ENCODE results near the gene GPR35. TPM values are rescaled to one million over a fixed set of nuclear protein-coding genes. Genes with fewer than 3 reads are reported as not detected.

GPR35 gene, protein sequence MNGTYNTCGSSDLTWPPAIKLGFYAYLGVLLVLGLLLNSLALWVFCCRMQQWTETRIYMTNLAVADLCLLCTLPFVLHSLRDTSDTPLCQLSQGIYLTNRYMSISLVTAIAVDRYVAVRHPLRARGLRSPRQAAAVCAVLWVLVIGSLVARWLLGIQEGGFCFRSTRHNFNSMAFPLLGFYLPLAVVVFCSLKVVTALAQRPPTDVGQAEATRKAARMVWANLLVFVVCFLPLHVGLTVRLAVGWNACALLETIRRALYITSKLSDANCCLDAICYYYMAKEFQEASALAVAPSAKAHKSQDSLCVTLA
- 1 to 10 TPM; 1.3 to 7.8 (median 3.5) TPM for total RNA-seq
- polyA plus RNA-seq, result 10 to 100 TPM; 28.2 to 76.6 (median 33.0) TPM

GRCh38 chr2:240624950-240625621, at the start of gene GPR35:
GPR35 (plus strand) TSS chr2:240625480; CDS start chr2:240629953, 4,473 bp downstream.
- Histone ChIP-seq H3K27me3 (peaks cover 0 to 7% (median 0%) of the 10 kb centered on the region in 3 donors), H3K4me3 (no peak within 1 kb of the TSS), H3K36me3 (no peaks in the 10 kb centered on the region), H3K4me1 (no peaks in the 10 kb centered on the region), H3K27ac (no peak within 1 kb of the TSS), H3K9me3 (no peaks in the 10 kb centered on the region)
- TF ChIP-seq POLR2A (IDR thresholded peaks at IDR 0.05) (no peak), CTCF (IDR thresholded peaks at IDR 0.05) (no peak), POLR2AphosphoS5 (IDR thresholded peaks at IDR 0.05) (no peak), EP300 (IDR thresholded peaks at IDR 0.05) (no peak)
- intact Hi-C loops (cut with DNase I), result no loop called here
- peak; percentile 66 for DNase-seq
- 34 to 37% methylated on average over 23 of the region's 23 CpGs for WGBS, 2 donors

DNA sequence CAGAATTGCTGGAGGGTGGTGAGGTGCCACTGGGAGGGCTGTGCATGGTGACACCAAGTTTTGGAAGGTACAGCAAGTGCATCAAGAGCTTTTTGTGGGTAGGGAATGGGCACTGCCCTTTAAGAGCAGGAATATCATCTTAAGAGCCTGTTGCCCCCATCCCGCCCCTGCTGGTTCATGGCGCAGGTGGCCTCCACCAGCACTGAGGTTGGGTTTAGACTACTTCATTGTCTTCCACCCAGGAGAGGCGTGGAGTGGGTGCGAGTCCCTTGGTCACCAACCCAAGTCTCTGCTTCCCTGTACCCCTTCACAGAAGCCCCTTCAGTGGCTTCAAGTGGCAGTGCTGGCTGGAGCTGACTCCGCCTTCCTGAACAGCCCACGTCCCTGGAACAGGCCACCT, 49.2 kb upstream of the GPR35 start:
- TF ChIP-seq CTCF (IDR thresholded peaks at IDR 0.05) (no peak), POLR2AphosphoS5 (IDR thresholded peaks at IDR 0.05) (no peak), EP300 (IDR thresholded peaks at IDR 0.05) (no peak), POLR2A (IDR thresholded peaks at IDR 0.05) (no peak)
- Histone ChIP-seq H3K36me3 (peaks cover 8 to 65% (median 35%) of the 10 kb centered on the region in 4 donors), H3K27me3 (no peaks in the 10 kb centered on the region), H3K4me1 (peaks cover 0 to 19% (median 16%) of the 10 kb centered on the region in 4 donors), H3K9me3 (no peaks in the 10 kb centered on the region), H3K27ac (no peak overlapping the region), H3K4me3 (no peak overlapping the region)
- DNase-seq, result no peak
- WGBS, 2 donors, result 78 to 89% methylated on average over 6 of the region's 6 CpGs
- intact Hi-C loops (cut with DNase I), result no loop called here

DNA sequence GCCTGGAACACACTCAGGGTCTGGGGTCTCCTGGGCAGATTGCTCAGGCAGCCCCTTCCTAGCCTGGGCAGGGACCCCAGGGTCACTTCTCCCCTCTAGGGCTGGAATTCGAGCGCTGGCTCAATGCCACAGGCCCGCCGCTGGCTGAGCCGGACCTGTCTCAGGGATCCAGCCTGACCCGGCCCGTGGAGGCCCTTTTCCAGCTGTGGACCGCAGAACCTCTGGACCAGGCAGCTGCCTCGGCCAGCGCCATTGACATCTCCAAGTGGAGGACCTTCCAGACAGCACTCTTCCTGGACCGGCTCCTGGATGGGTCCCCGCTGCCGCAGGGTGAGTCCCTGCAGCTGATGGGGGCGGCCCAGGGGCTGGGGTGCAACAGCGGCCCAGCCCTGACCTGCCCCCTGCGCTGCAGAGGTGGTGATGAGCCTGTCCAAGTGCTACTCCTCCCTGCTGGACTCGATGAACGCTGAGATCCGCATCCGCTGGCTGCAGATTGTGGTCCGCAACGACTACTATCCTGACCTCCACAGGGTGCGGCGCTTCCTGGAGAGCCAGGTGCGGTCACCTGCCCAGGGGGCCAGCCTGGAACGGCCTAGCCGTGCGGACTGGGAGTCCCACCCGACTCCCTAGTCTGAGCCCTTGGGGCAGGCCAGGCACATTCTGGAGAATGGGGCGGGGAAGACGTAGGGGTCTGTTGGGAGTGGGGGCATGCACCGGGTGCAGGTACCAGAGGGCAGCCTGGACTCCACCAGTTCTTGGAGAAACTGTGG, 48.7 kb upstream of the GPR35 start:
- H3K27ac ChIP-seq, result no peak overlapping the region
- H3K27me3 ChIP-seq, result no peaks in the 10 kb centered on the region
- intact Hi-C loops (cut with DNase I), result no loop called here
- no peak overlapping the region for H3K4me3 ChIP-seq
- WGBS, 2 donors, result 93 to 95% methylated on average over 32 of the region's 32 CpGs
- DNase-seq, result no peak
- peaks cover 0 to 16% (median 13%) of the 10 kb centered on the region in 4 donors for H3K4me1 ChIP-seq
- H3K9me3 ChIP-seq, result no peaks in the 10 kb centered on the region
- peaks cover 8 to 65% (median 35%) of the 10 kb centered on the region in 4 donors for H3K36me3 ChIP-seq
- TF ChIP-seq POLR2AphosphoS5 (IDR thresholded peaks at IDR 0.05) (no peak), EP300 (IDR thresholded peaks at IDR 0.05) (no peak), CTCF (IDR thresholded peaks at IDR 0.05) (no peak), POLR2A (IDR thresholded peaks at IDR 0.05) (no peak)

DNA sequence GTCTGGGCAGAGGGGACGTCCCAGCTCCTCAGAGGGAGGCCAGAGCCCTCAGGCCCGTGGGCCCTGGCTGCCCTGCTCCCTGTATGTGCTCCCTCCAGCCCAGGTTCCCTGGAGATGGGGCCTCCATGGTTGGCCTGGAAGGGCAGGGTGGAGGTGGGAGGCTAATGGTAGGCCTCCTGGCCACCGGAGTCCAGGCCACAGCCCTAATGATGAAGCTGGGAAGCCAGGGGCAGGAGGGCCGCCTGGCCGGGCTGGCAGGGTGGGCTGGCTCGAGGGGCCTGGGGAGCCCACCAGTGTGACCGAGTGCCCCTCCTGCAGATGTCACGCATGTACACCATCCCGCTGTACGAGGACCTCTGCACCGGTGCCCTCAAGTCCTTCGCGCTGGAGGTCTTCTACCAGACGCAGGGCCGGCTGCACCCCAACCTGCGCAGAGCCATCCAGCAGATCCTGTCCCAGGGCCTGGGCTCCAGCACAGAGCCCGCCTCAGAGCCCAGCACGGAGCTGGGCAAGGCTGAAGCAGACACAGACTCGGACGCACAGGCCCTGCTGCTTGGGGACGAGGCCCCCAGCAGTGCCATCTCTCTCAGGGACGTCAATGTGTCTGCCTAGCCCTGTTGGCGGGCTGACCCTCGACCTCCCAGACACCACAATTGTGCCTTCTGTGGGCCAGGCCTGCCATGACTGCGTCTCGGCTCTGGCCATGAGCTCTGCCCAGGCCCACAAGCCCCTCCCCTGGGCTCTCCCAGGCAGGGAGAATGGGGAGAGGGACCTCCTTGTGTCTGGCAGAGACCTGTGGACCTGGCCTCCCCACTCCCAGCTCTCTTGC, 47.8 kb upstream of the GPR35 start:
- Histone ChIP-seq H3K9me3 (no peaks in the 10 kb centered on the region), H3K27me3 (no peaks in the 10 kb centered on the region), H3K4me1 (peaks cover 0 to 16% (median 13%) of the 10 kb centered on the region in 4 donors), H3K36me3 (peaks cover 8 to 62% (median 33%) of the 10 kb centered on the region in 4 donors), H3K27ac (no peak overlapping the region), H3K4me3 (no peak overlapping the region)
- WGBS, 2 donors, result 88 to 92% methylated on average over 26 of the region's 26 CpGs
- TF ChIP-seq POLR2A (IDR thresholded peaks at IDR 0.05) (no peak), EP300 (IDR thresholded peaks at IDR 0.05) (no peak), POLR2AphosphoS5 (IDR thresholded peaks at IDR 0.05) (no peak), CTCF (IDR thresholded peaks at IDR 0.05) (no peak)
- no peak for DNase-seq
- intact Hi-C loops (cut with DNase I), result no loop called here

Data from sigmoid colon (tissue), 7 donors.